LNCaP clone FGC (cell line): Measurements from ENCODE around the gene LRRK1.

ENCODE experiments used
- DNase-seq: peaks from one replicate; pipeline ENCODE4 v3.0.0-alpha.2; 2011; ENCODE audit warnings: low read depth
- H3K4me3 ChIP-seq: 2 replicates; pipeline ENCODE4 v1.5.1; 2011; ENCODE audit warnings: mild to moderate bottlenecking, low read depth, low read length, control low read depth
- TF ChIP-seq, protein P1 (sequence below): IDR thresholded peaks from 2 replicates; pipeline ENCODE4 v1.5.1; 2012; ENCODE audit warnings: mild to moderate bottlenecking; ENCODE audit not compliant: control insufficient read depth, insufficient read depth; ENCODE audit errors: extremely low read depth

The LRRK1 gene

DNA sequence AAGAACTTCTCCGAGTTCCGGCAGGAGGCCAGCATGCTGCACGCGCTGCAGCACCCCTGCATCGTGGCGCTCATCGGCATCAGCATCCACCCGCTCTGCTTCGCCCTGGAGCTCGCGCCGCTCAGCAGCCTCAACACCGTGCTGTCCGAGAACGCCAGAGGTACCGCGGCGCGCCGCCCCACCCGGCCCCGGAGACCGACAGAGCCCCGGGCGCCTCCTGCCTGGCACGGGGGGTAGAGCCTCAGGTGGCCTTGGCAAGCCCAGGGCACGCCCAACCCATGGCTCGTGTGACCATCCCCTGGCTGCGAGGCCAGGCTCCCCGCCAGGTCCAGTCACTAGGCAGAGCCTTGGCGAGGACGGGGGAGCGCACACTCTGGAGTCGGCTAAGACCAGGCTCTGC lies 134.1 kb downstream of the LRRK1 start:
- no peak for DNase-seq
- H3K4me3 ChIP-seq, result no peak overlapping the region
- TF ChIP-seq, protein P1, sequence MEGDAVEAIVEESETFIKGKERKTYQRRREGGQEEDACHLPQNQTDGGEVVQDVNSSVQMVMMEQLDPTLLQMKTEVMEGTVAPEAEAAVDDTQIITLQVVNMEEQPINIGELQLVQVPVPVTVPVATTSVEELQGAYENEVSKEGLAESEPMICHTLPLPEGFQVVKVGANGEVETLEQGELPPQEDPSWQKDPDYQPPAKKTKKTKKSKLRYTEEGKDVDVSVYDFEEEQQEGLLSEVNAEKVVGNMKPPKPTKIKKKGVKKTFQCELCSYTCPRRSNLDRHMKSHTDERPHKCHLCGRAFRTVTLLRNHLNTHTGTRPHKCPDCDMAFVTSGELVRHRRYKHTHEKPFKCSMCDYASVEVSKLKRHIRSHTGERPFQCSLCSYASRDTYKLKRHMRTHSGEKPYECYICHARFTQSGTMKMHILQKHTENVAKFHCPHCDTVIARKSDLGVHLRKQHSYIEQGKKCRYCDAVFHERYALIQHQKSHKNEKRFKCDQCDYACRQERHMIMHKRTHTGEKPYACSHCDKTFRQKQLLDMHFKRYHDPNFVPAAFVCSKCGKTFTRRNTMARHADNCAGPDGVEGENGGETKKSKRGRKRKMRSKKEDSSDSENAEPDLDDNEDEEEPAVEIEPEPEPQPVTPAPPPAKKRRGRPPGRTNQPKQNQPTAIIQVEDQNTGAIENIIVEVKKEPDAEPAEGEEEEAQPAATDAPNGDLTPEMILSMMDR, result no peak

- H3K4me3 ChIP-seq, result no peak overlapping the region
Observed at GRCh38 chr15:101054116-101054515, 135.0 kb downstream of the LRRK1 start.

GRCh38 chr15:101054991-101055390 lies 135.8 kb downstream of the LRRK1 start:
- no peak overlapping the region for H3K4me3 ChIP-seq
- TF ChIP-seq, protein P1, result no peak
- DNase-seq, result no peak

More at GRCh38 chr15:101054116-101054515, 135.0 kb downstream of the LRRK1 start:
- TF ChIP-seq, protein P1, result no peak
- no peak for DNase-seq

DNA sequence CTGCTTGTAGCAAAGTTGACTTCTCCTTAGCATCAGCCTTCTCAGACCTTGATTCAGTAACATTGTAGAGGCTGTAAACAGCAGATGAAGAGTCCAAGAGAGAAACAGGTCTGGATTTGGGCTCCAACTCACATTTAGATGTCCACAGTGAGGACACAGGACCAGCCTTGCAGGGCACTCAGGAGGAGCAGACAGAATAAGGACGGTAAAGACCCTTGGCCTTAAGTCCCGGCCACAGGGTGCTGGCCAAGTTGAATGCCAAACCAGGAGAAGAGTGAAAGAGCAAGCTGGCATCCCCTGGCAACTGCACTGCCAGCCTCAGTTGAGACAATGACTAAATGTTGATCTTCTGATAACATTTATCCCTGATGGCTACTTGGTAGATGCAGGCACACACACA lies 136.3 kb downstream of the LRRK1 start:
- H3K4me3 ChIP-seq, result no peak overlapping the region
- DNase-seq, result no peak
- TF ChIP-seq, protein P1, result no peak

DNA sequence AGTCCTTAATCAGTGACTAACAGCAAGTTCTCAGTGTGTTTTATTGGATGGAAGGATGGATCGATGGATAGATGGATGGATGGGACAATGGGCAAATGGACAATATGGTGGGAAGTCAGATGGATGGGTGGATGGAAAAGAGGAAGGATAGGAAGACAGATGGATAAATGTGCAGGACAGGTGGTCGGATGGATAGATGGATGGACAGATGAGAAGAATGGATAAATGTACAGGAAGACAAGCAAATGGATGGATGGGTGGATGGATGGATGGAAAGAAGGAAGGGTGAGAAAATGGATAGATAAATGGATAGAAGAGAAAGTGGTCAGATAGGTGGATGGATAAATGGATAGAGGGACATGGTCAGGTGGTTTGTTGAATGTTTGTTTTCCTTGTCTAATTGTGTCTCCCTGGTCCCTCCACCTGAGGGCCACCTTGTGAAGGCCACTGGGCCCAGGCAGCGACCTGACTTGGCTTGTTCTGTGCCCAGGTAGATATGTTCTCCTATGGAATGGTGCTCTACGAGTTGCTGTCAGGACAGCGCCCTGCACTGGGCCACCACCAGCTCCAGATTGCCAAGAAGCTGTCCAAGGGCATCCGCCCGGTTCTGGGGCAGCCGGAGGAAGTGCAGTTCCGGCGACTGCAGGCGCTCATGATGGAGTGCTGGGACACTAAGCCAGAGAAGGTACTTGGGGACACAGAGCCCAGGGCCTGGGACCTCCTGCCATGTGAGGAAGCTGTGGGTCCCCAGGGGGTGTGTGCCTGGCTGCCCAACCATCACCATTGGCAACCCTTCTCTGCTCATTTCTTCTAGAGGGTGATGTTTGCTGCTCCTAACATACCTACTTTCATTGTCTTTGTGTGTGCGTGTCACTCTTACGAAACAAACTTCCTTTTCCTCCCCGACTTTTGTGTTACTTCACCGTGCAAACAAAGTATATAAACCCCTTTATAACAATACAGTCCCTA lies 137.5 kb downstream of the LRRK1 start:
- DNase-seq, result no peak
- no peak overlapping the region for H3K4me3 ChIP-seq
- TF ChIP-seq, protein P1, result peak; percentile 30; the same call in 1 of the 2 replicates

DNA sequence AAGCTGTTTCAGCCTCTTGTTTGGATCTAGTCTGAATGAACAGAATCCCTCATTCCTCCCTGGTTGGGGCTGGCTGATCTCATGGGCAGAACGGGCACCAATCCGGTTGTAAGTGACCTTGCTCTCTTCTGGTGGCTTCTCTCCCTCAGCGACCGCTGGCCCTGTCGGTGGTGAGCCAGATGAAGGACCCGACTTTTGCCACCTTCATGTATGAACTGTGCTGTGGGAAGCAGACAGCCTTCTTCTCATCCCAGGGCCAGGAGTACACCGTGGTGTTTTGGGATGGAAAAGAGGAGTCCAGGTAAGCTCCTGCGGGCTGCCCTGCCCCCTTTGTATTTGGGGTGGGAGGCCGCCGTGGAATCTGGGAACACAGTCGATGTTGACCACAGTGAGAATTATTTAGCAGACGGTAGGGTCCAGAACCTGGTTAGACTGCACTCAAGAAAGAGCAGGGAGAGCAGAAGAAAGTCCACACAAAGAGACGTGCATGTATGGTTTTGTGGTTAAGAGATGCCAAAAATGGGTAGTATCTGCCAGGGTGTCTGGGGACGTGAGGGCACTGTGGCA lies 138.8 kb downstream of the LRRK1 start:
- TF ChIP-seq, protein P1, result no peak
- H3K4me3 ChIP-seq, result no peak overlapping the region
- no peak for DNase-seq
